K562 (cell line): Measurements from ENCODE around the gene ICA1. TPM values are rescaled to one million over a fixed set of nuclear protein-coding genes. Genes with fewer than 3 reads are reported as not detected.
"Not testable (repeated sequence)": the region's sequence is repeated elsewhere in the genome, so short reads cannot be mapped to it uniquely, and the experiment has no call there.

Experiments
- ATAC-seq: fragments of 200-7000 bp; cut with Tn5 transposase; 3 replicates; pipeline ENCODE4 v1.9.1; 2020; ENCODE audit warnings: moderate library complexity
- BruUV-seq: library from RNA; stranded (reverse); fragments of 400-500 nt; replicated peaks from 2 replicates; lab custom pipeline; 2021; lab: Mats Ljungman, UMichigan
- CTCF ChIA-PET: fragments of 300-600 bp; formaldehyde crosslinking; extraction: SDS; loops from one replicate; lab custom pipeline; 2021; ENCODE audit warnings: low intra/inter-chr PET ratio; lab: Yijun Ruan, JAX
- POLR2A ChIA-PET: fragments of 300-600, 350-650 bp; sonication (Branson Sonifier 250); formaldehyde crosslinking; extraction: SDS; loops from one replicate; lab custom pipeline; 2021; ENCODE audit warnings: antibody characterized with exemption, inconsistent platforms; lab: Yijun Ruan, JAX
- DNase-seq, 4 experiments: peaks; one replicate each; pipeline versions ENCODE4 v3.0.0 to v3.0.0-alpha.2; 2011 to 2018; ENCODE audit warnings: low spot score in 3 of 4, mixed read lengths in 3 of 4; ENCODE audit errors: extremely low read depth in 1 of 4
- FAIRE-seq: peaks from 2 replicates; lab custom pipeline; 2011; peaks lifted over from hg19 to GRCh38; lab: Jason Lieb, UNC
- H2AFZ ChIP-seq: 2 replicates; pipeline ENCODE4 v1.6.0; 2011; ENCODE audit warnings: low read depth, low read length, control low read depth, inconsistent platforms
- H3K27ac ChIP-seq: fragments of 200-600 bp; 3 replicates; pipeline ENCODE4 v1.8.0; 2011; ENCODE audit warnings: low read depth, mild to moderate bottlenecking, control low read depth, inconsistent platforms, low read length, moderate library complexity, mixed read lengths; ENCODE audit errors: extremely low read depth
- H3K27me3 ChIP-seq, 2 experiments: fragments of 300-600 bp in 1 of 2; 2 replicates in 1 of 2; 3 replicates in 1 of 2; pipeline versions ENCODE4 v1.6.0 to v1.8.0; 2011; ENCODE audit warnings: inconsistent platforms in 2 of 2, low read length in 2 of 2, mild to moderate bottlenecking in 1 of 2, mixed read lengths in 1 of 2, moderate library complexity in 1 of 2; ENCODE audit not compliant: control insufficient read depth in 2 of 2, insufficient read depth in 2 of 2
- H3K36me3 ChIP-seq: fragments of 300-600 bp; 3 replicates; pipeline ENCODE4 v1.8.0; 2011; ENCODE audit warnings: mild to moderate bottlenecking, low read length, inconsistent platforms; ENCODE audit not compliant: control insufficient read depth, insufficient read depth
- H3K4me1 ChIP-seq, 2 experiments: fragments of 200-600 bp in 1 of 2; replicated peaks in 1 of 2; 2 replicates in 1 of 2; 3 replicates in 1 of 2; pipeline versions ENCODE4 v1.5.1 to v1.8.0; 2011; ENCODE audit warnings: inconsistent platforms in 2 of 2, low read length in 2 of 2, mild to moderate bottlenecking in 1 of 2, mixed read lengths in 1 of 2, moderate library complexity in 1 of 2; ENCODE audit not compliant: control insufficient read depth in 2 of 2, insufficient read depth in 2 of 2
- H3K4me2 ChIP-seq: 2 replicates; pipeline ENCODE4 v1.6.1; 2011; ENCODE audit warnings: low read length, control low read depth, inconsistent platforms, mixed read lengths; ENCODE audit not compliant: insufficient read depth
- H3K4me3 ChIP-seq: fragments of 200-600 bp; sonication (generic), shearing (Covaris generic); 2 replicates; pipeline ENCODE4 v1.5.1; 2016; ENCODE audit warnings: control low read depth, inconsistent platforms
- H3K79me2 ChIP-seq: fragments of 200-600 bp; 3 replicates; pipeline ENCODE4 v1.8.0; 2011; ENCODE audit warnings: low read length, inconsistent platforms; ENCODE audit not compliant: control insufficient read depth, insufficient read depth
- H3K9ac ChIP-seq, 2 experiments: 2 replicates each; pipeline versions ENCODE4 v1.6.0 to v1.6.1; 2011; ENCODE audit warnings: low read depth in 2 of 2, low read length in 2 of 2, control low read depth in 1 of 2, inconsistent platforms in 1 of 2, mild to moderate bottlenecking in 1 of 2, mixed read lengths in 1 of 2; ENCODE audit not compliant: insufficient read depth in 1 of 2
- H3K9me1 ChIP-seq: one replicate; pipeline ENCODE4 v1.6.0; 2011; ENCODE audit warnings: inconsistent platforms, mild to moderate bottlenecking, low read length, moderate library complexity; ENCODE audit not compliant: control insufficient read depth, insufficient read depth
- H3K9me3 ChIP-seq: replicated peaks from 2 replicates; pipeline ENCODE4 v1.5.1; 2011; ENCODE audit warnings: low read depth, low read length, inconsistent platforms; ENCODE audit not compliant: control insufficient read depth, insufficient read depth
- H4K20me1 ChIP-seq: replicated peaks from 2 replicates; pipeline ENCODE4 v1.6.1; 2011; ENCODE audit warnings: low read length, inconsistent platforms, mixed read lengths; ENCODE audit not compliant: control insufficient read depth, insufficient read depth
- ZNF280A ChIP-seq: fragments of 450-650 bp; IDR thresholded peaks from 2 replicates; pipeline ENCODE4 v1.6.1; 2018; ENCODE audit warnings: mild to moderate bottlenecking, low read depth; ENCODE audit not compliant: partially characterized antibody
- ZNF324 ChIP-seq: fragments of 250-450 bp; sonication (Bioruptor Pico); IDR thresholded peaks from 2 replicates; pipeline ENCODE4 v1.4.0; 2020; ENCODE audit warnings: mild to moderate bottlenecking
- WGBS: fragments of 100-300 bp; shearing (Covaris generic); methylation state at CpG from one replicate; pipeline ENCODE4 v1.1.6; 2016; ENCODE audit warnings: low coverage, mixed read lengths; ENCODE audit not compliant: insufficient coverage; ENCODE audit errors: missing lambda C conversion rate; 5-methylcytosine and 5-hydroxymethylcytosine counted together
- in situ Hi-C: fragments of 300-500 bp; cut with MboI; formaldehyde crosslinking; loops from 4 replicates; pipeline ENCODE4 v1.15.0; 2018; ENCODE audit warnings: inconsistent platforms, mixed read lengths
- intact Hi-C: fragments of 100-400 bp; cut with micrococcal nuclease; formaldehyde crosslinking; loops from 2 replicates; pipeline ENCODE4 v1.14.2; 2022
- polyA plus RNA-seq, 8 experiments: library from polyadenylated mRNA; depleted of rRNA in 4 of 8; stranded (reverse) in 5 of 8; unstranded in 3 of 8; fragments of >200 nt; fragmentation: Nextera tagmentation in 2 of 8; fragmentation: Illumina TruSeq in 1 of 8; extraction: Ambion mirVana in 2 of 8; extraction: Trizol in 1 of 8; gene quantifications; 2 replicates each; pipeline versions ENCODE4 v1.2.1 to v1.2.3, GENCODE V29; 2011 to 2014; ENCODE audit warnings: inconsistent platforms in 1 of 8, missing spikeins in 1 of 8
- total RNA-seq, 7 experiments: library from RNA; depleted of rRNA in 6 of 7; stranded (reverse); fragments of >200 nt in 6 of 7; fragmentation: Illumina TruSeq in 2 of 7; extraction: Trizol in 2 of 7; gene quantifications; 2 replicates each; pipeline versions ENCODE4 v1.2.1 to v1.2.3, GENCODE V29; 2011 to 2021; ENCODE audit warnings: low replicate concordance in 1 of 7

ICA1 gene
- total and polyA plus RNA-seq, 9 of the 15 experiments (the other 6 are each of a cell fraction or from before 2014, with no cell fraction given): 7.1 to 22.3 (median 16.4) TPM

- H3K27ac ChIP-seq, H3K36me3 ChIP-seq, H3K9me3 ChIP-seq, H3K4me2 ChIP-seq, H2AFZ ChIP-seq, H3K79me2 ChIP-seq, POLR2A ChIA-PET, H3K9ac ChIP-seq, in situ Hi-C loops, H3K4me3 ChIP-seq, H3K9me1 ChIP-seq, CTCF ChIA-PET, intact Hi-C loops, FAIRE-seq, DNase-seq, H3K4me1 ChIP-seq, BruUV-seq, H4K20me1 ChIP-seq, ATAC-seq, H3K27me3 ChIP-seq: not testable (repeated sequence)
- TF ChIP-seq ZNF324 (CRISPR knock-in tag) (peak; percentile 94), ZNF280A (peak; percentile 28)
- WGBS: 72% methylated on average over 5 of the region's 5 CpGs
These were observed 18.9 kb downstream of the ICA1 start for GRCh38 chr7:8243059-8243458.

- H4K20me1 ChIP-seq, H3K4me2 ChIP-seq, H3K9me1 ChIP-seq, H3K4me3 ChIP-seq, H3K27me3 ChIP-seq, CTCF ChIA-PET, H2AFZ ChIP-seq, DNase-seq, H3K36me3 ChIP-seq, H3K9me3 ChIP-seq, H3K27ac ChIP-seq, H3K4me1 ChIP-seq, ATAC-seq, H3K79me2 ChIP-seq, intact Hi-C loops, in situ Hi-C loops, FAIRE-seq, BruUV-seq: not testable (repeated sequence)
- peak overlapping the region in 1 of 2 experiments; percentile 78; a peak in 2 of 4 replicates for H3K9ac ChIP-seq
- WGBS: 40% methylated on average over 7 of the region's 10 CpGs
- POLR2A ChIA-PET: interaction anchor here (0.6 to 1.4 kb wide), 4 partner anchors 9 to 662 kb away, joined by 3 to 4 read pairs (median 3); no protein-coding TSS in a partner anchor
These were observed 22.1 kb downstream of the ICA1 start for GRCh38 chr7:8239702-8240362.
